Left renal pelvis (tissue), 4 donors: ENCODE results near the gene C13orf42. TPM values are rescaled to one million over a fixed set of nuclear protein-coding genes. Genes with fewer than 3 reads are reported as not detected.

Experiments
- DNase-seq, 4 donors: peaks; one replicate each; pipeline ENCODE4 v3.0.0-alpha.2; 2013; ENCODE audit warnings: low read depth in 4 of 4, low spot score in 3 of 4
- polyA plus RNA-seq, 4 donors: library from polyadenylated mRNA; unstranded; fragments of 120-200 nt; gene quantifications; one replicate each; pipeline ENCODE4 v1.2.1, GENCODE V29; 2013; ENCODE audit not compliant: insufficient read length in 4 of 4

The C13orf42 gene
- polyA plus RNA-seq = under 1 TPM; 0.19 to 0.29 (median 0.22) TPM

GRCh38 chr13:51111174-51111573, at the start of gene C13orf42:
C13orf42 (minus strand) TSS chr13:51111274; CDS start chr13:51111209, 65 bp downstream.
- DNase-seq = no peak

- DNase-seq = no peak
Observed at GRCh38 chr13:51158880-51159518, 47.9 kb upstream of the C13orf42 start.

GRCh38 chr13:51158365-51158764, 47.3 kb upstream of the C13orf42 start:
- DNase-seq = no peak

GRCh38 chr13:51156648-51157047, 45.6 kb upstream of the C13orf42 start:
- DNase-seq = no peak

DNA sequence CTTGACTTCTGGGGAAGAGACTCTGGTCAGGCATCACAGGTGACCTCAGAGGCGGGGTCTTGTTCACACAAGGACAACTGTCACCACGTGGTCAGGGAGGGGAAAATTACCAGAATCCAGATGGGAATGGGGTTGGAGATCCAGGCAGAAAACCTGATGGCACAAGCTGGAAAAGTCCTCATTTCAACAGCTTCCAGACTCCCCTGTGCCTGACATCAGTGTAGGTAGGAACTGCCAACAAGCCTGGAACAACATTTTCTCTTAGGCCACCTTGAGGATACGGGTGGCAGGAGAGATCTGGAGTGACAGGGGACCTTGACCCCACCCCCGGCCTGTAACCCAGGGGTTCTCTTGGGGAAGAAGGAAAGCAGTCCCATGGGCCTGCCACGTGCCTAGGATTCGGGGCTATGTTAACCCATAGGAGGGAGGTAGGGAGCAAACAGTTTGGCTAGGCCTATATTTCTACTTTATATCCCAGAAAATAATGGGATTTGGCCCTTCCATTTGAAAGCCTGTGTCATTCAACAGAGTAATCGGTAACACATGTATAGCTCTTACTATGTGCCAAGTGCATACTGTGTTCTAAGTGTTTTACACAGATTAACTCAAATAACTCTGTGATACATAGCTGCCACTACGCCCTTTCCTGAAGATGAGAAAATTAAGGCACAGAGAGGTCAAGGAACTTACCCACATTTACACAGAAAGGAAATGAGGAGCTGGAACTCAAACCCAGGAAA, 44.9 kb upstream of the C13orf42 start:
- no peak for DNase-seq

DNA sequence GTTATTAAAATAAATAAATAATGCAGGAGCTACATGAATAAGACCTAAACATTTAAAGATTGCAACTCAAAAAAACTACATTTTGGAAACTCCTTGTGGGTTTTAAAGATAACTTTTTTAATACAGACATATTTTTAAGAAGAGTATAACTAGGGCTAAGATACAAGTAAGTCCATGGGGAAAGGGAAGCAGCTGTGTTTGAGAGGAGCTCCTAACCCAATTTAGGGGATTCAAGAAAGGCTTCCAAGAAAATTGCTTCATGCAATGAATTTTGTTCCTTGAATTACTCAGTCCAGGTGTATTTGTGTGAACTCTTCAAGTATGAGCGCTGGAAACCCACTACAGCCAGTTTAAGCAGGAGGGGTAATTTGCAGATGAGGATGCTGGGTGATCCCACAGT, 44.1 kb upstream of the C13orf42 start:
- no peak for DNase-seq

GRCh38 chr13:51154029-51154555, 43.0 kb upstream of the C13orf42 start:
- DNase-seq = no peak

GRCh38 chr13:51153527-51153926, 42.5 kb upstream of the C13orf42 start:
- DNase-seq = no peak

- DNase-seq = no peak
Observed at GRCh38 chr13:51152701-51153100, 41.6 kb upstream of the C13orf42 start.

- DNase-seq = no peak
Observed at GRCh38 chr13:51151463-51151862, 40.4 kb upstream of the C13orf42 start.

- DNase-seq = peak; percentile 19 to 52 (median 30)
Observed at GRCh38 chr13:51148952-51149573, 38.0 kb upstream of the C13orf42 start.

GRCh38 chr13:51148223-51148951, 37.3 kb upstream of the C13orf42 start:
- no peak for DNase-seq

GRCh38 chr13:51147732-51148131, 36.7 kb upstream of the C13orf42 start:
- DNase-seq = no peak

DNA sequence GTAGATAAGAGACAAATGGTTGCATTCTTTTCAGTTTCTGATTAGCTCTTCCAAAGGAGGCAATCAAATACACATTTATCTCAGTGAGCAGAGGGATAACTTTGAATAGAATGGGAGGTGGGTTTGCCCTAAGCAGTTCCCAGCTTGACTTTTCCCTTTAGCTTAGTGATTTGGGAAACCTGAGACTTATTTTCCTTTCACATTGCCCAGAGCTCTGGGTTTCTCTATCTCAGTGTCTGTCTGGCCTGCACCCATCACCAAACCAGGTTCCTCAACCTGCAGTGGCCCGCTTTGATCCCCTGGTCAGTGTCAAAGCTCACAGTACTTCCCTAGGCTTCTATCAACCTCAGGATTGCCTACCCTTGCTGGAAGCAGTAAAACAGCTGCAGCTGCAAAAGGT, 35.6 kb upstream of the C13orf42 start:
- no peak for DNase-seq

GRCh38 chr13:51137250-51137649, 26.2 kb upstream of the C13orf42 start:
- DNase-seq = no peak

- no peak for DNase-seq
Observed at GRCh38 chr13:51136276-51136980, 25.4 kb upstream of the C13orf42 start.

- no peak for DNase-seq
Observed at GRCh38 chr13:51134763-51135365, 23.8 kb upstream of the C13orf42 start.

DNA sequence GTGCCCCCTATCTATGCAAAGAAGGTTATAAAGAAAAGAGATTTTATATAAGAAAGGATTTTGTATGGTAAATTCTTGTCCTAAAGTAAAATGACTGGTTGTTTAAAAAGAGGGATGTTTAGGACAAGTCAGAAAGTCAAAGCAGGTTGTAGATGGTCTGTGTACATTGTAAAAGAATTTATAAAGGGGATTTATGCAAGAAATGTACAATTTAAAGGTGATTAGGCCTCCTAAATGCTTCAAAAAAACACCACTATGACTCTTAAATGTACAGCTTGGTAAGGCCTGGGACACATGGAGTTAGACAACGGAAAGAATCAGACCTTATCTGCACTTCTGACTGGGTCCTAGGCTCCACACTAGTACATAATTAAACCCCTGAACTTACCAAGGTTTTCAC, 19.3 kb upstream of the C13orf42 start:
- DNase-seq = no peak

DNA sequence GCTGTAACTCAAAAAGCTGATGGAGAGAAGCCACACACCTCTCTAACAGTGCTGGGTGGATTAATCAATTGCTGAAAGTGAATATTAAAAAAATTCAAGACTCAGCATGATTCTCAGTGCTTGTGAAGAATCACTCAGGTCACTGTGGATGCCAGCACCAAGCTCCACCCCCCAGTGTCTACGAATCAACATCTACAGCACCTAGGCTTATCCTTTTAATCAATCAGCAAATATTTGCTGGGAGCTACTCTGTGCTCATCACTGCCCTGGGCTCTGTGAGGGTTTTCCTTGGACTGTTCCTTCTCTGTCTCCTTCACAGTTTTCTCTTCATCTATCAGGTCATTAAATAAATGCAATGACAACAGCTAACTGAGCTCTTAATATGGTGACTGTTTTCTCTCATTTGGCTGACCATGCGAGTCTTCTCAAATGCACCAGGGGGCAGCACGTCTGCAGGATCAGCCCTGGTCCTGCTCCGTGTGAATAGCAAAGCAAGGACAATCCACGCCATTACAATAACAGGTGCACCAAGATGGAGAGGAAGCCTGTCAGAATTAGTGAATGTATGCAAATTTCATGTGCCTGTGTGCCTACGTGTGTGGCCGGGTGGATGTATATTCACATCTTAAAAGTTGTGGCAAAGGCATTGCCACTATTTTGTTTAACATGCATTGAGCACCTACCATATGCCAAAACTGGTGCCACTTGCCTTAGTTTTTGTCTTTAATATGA, 14.6 kb upstream of the C13orf42 start:
- peak in 3 of 4 donors; percentile 6 to 35 (median 8) for DNase-seq
